Inflammatory macrophage treated with lipopolysaccharide for 1 hour (primary cell): Measurements from ENCODE around the gene SPP2.

Source experiments
- DNase-seq, 2 donors: peaks; one replicate each; pipeline ENCODE4 v3.0.0-alpha.2; 2020 to 2022

SPP2 gene

GRCh38 chr2:234050455-234051135, at the start of gene SPP2:
TSS of gene SPP2 (plus strand) at chr2:234050702. CDS start at chr2:234050787, 85 bp downstream.
- no peak for DNase-seq

- DNase-seq = no peak
These were observed 48.9 kb upstream of the SPP2 start for GRCh38 chr2:234001380-234002160.

GRCh38 chr2:234002281-234002680, 48.2 kb upstream of the SPP2 start:
- DNase-seq = no peak

GRCh38 chr2:234003972-234004617, 46.4 kb upstream of the SPP2 start:
- DNase-seq = no peak

- no peak for DNase-seq
These were observed 45.4 kb upstream of the SPP2 start for GRCh38 chr2:234005126-234005525.

GRCh38 chr2:234006501-234006900, 44.0 kb upstream of the SPP2 start:
- DNase-seq = no peak

- no peak for DNase-seq
These were observed 36.1 kb upstream of the SPP2 start for GRCh38 chr2:234014427-234014826.

GRCh38 chr2:234015861-234016260, 34.6 kb upstream of the SPP2 start:
- DNase-seq = no peak

- DNase-seq = no peak
These were observed 30.6 kb upstream of the SPP2 start for GRCh38 chr2:234019896-234020295.

GRCh38 chr2:234020332-234020731, 30.2 kb upstream of the SPP2 start:
- no peak for DNase-seq

GRCh38 chr2:234022424-234022823, 28.1 kb upstream of the SPP2 start:
- peak in 1 of 2 donors; percentile 3 for DNase-seq

GRCh38 chr2:234024304-234024703, 26.2 kb upstream of the SPP2 start:
- DNase-seq = no peak

GRCh38 chr2:234025466-234025865, 25.0 kb upstream of the SPP2 start:
- peak; percentile 1 to 4 for DNase-seq

GRCh38 chr2:234025891-234026401, 24.6 kb upstream of the SPP2 start:
- DNase-seq = no peak

- DNase-seq = no peak
These were observed 23.7 kb upstream of the SPP2 start for GRCh38 chr2:234026693-234027254.

- DNase-seq = no peak
These were observed 22.9 kb upstream of the SPP2 start for GRCh38 chr2:234027641-234028040.

- DNase-seq = no peak
These were observed 21.3 kb upstream of the SPP2 start for GRCh38 chr2:234029150-234029733.

GRCh38 chr2:234031207-234031606, 19.3 kb upstream of the SPP2 start:
- DNase-seq = no peak

GRCh38 chr2:234032279-234032856, 18.1 kb upstream of the SPP2 start:
- DNase-seq = no peak

- no peak for DNase-seq
These were observed 17.3 kb upstream of the SPP2 start for GRCh38 chr2:234033174-234033573.

GRCh38 chr2:234033885-234034284, 16.6 kb upstream of the SPP2 start:
- DNase-seq = no peak

GRCh38 chr2:234038076-234038802, 12.3 kb upstream of the SPP2 start:
- DNase-seq = no peak
